GM19397 (cell line): ENCODE measurements around the gene NIPAL3.

ENCODE experiments used
- ATAC-seq: cut with Tn5 transposase; IDR thresholded peaks from one replicate; pipeline ENCODE4 v1.9.1; 2021; ENCODE audit warnings: mild to moderate bottlenecking, moderate library complexity; ENCODE audit not compliant: unreplicated experiment

The NIPAL3 gene

DNA sequence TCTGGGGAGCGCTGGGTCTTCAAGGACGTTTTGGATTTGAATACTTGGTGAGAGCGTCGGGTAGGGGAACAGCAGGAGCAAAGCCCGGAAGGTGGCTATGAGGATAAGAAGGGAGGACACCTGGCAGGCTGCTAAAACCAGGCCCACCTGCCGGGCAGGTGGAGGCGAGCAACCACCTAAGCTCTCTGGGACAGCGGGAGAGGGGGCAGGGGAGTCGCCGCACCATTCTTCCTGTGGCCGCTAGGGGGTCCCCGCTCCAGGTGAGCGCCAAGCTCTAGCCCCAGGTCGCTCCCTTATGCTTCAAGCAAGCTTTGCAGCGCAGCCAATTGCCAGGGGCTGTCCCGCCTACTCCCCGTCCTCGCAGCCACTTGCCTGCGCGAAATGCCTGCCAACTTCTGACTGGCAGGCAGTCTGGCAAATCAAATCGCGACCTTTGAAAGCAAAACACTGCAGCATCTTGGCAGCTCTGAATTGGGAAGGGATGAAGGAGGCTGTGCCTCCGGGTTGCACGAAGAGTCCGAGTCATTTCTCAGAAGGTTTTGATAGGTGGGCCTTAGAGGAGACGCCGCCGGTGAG, at the start of gene NIPAL3:
Gene NIPAL3, plus strand, starts transcription at position 469 of the 576 bp plus-strand sequence. CDS start 3,746 bp downstream, outside the sequence.
- peak; percentile 98 for ATAC-seq

DNA sequence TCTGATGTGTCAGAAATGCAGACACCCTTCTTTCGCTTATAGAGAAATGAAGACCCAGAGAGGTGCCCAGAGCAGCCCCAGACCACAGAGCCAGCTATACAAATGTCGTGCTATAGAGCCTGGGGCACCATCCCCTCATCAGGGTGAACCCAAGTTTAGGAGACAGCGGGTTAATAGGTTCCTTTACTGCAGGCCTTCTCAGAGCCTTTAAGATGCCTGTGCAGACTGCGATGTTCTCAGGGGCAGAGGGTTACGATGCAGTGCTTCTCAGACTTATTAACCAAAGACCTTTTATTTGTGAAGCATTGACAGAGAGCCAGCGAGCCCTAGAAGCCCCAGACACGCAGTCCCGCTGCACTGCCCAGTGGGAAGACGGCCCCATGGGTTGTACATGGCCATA, 48.9 kb upstream of the NIPAL3 start:
- no peak for ATAC-seq

- no peak for ATAC-seq
These were observed 46.4 kb upstream of the NIPAL3 start for GRCh38 chr1:24369199-24369598.

GRCh38 chr1:24369801-24370200, 45.8 kb upstream of the NIPAL3 start:
- ATAC-seq: no peak

- ATAC-seq: no peak
These were observed 42.6 kb upstream of the NIPAL3 start for GRCh38 chr1:24373044-24373443.

DNA sequence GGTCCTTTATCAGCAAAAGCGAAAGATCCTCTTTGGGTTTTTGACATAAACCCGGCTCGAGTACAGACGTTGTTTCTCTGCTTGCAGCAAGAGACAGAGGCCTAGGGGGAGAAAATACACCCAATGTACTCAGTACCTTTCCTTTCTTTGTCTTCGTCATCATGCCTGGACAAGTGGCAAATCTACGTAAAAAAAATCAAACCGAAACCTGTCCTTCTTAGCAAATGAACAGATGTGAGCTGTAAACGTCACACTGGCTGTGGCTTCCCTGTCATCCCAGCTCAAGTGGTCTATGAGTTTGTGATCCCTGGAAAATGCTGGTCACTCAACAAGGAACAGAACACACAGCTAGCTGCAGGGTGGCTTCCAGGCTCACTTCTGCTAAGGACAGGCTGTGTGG, 41.9 kb upstream of the NIPAL3 start:
- no peak for ATAC-seq

- ATAC-seq: no peak
These were observed 40.5 kb upstream of the NIPAL3 start for GRCh38 chr1:24374891-24375786.

GRCh38 chr1:24379733-24380315, 35.8 kb upstream of the NIPAL3 start:
- ATAC-seq: no peak

DNA sequence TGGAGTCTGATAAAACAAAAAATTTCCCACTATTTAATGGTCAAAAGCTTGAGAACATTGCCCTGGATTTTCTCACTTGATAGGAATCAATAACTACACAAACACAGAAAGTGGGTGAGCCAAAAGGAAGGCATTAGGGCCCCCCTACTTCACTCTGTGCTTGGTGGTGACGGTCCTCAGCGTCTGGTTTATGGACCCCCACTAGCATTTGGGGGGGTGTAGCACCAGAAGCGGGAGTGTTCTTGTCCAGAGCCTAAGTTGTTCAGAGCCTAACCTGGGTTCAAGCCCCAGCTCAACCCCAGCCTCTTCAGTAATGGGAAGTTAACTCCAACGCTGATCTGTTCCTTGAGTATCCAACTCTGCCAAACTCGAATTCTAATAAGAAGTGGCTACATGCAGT, 35.1 kb upstream of the NIPAL3 start:
- ATAC-seq: no peak

GRCh38 chr1:24381256-24381655, 34.3 kb upstream of the NIPAL3 start:
- ATAC-seq: no peak

DNA sequence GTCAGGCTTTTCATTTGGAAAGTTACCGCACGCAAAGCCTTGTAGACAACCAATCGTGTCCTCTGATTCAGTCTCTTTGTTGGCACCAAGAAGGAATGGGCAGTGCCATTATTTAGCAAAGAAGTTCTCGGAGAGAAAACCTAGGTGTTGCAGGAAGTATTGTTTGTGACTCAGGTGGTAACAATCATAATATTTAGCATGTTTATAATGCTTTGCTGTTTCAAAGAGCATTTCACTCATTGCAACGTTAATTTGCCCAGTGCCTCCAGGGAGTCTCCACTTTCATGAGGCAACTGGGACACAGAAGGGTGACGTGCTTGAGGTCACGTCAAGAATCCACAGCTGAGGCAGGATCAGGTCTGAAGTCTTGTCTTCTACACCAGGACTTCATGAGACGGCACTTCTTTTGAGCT, 33.4 kb upstream of the NIPAL3 start:
- no peak for ATAC-seq

DNA sequence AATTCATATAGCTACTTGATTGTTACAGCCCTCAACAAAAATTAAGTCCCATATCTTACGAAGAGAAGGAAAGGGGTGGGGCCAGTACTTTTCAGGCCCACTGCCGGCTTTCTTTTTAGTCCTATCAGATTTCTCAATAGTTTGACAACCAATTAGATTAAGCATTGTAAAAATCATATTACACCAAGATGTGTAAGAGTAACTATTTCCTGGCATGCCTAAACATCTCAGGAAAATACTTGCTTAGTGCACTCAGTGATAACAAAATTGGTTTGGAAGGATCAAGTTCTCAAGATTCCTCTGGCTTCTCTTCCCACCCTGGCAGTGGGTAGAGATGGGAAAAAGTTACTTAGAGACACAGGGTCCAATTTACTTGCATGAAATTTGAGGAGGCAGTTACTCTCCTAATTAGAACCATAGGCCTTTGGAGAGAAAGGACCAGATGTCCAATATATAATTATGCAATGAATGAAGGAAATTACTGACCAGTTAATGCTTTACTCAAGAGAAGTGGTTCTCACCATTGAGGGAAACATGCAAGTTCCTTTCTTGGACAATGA, 32.1 kb upstream of the NIPAL3 start:
- no peak for ATAC-seq

- no peak for ATAC-seq
These were observed 31.1 kb upstream of the NIPAL3 start for GRCh38 chr1:24384251-24385090.

DNA sequence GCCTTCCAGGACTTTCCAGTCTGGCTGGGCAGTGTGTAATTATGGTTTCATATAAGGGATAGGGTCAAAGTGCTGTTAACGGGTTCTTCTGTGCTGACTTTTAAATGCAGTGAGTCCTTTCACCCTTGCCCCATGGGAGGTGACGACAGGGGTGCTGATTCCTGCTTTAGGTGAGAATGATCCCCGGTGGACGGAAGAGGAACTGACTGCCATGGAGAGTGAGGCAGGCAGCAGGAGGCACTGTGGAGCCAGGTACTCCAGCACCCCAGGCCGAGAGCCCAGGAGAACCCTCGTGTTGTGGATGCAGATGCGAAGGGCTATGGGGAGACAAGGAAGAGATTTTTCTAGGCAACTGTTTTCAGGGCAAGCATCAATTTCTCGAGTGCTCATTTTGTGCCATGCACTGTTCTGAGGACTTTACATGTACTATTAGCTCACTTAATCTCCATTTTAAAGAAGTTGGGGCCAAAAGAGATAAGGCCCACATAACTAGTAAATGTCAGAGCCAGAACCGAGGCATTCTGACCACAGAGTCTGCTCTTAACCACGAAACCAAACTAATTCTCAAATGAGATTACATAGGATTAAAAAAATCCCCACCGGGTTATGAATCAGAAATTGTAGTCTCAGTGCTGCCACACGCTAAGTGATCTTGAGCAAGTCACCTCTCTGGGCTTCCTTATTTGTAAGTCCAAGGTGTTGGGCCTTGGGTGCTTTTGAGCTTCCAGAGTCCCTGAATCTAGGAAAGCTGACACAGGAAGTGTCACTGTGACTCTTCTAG, 30.3 kb upstream of the NIPAL3 start:
- no peak for ATAC-seq

GRCh38 chr1:24386241-24386640, 29.4 kb upstream of the NIPAL3 start:
- no peak for ATAC-seq

GRCh38 chr1:24386931-24387330, 28.7 kb upstream of the NIPAL3 start:
- ATAC-seq: no peak

DNA sequence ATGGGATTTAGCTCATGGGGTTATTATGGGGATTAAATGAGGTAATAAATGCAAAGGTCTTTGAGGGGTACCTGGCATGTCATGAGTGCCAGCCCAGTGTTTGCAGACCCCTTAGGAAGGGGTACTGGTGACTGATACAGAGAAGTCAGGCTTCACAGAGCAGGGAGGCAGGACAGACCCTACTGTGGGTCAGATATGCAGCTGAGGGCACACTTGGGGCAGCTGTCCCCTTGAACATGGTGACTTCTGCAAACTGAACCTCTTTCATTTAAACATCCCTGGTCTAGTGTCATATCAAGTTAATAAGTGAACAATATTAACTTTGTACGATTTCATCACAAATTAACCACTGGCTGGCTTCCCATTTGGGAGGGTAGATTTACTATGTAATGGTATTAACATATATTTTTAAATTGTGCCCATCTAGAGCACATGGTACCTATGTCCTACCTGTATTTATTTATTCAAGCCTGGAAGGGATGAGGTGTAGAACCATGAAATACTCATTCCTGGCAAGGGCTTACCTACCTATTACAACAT, 27.9 kb upstream of the NIPAL3 start:
- ATAC-seq: no peak

- no peak for ATAC-seq
These were observed 27.2 kb upstream of the NIPAL3 start for GRCh38 chr1:24388331-24388885.

GRCh38 chr1:24389231-24389678, 26.3 kb upstream of the NIPAL3 start:
- ATAC-seq: no peak
